ENCODE data around the gene MINDY4B.

Gene MINDY4B

DNA sequence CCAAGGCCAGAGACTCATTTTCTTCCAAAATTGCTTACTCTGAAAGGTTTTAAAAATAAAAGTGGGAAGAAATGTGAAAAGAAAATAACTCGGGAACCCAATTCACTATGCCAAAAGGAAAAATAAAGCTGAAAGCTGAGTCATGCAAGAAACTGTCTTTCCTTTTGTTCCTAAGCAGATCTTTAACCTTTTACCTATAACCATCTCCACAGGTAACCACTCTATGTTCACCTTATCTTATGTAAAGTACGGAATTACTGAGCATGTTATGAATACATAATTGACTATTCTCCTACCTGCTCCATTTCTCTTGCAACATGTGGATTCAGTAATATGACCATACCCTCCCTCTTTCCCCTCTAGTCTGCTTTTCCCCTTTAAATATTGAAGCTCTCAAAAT is 62.0 kb downstream of the MINDY4B start:
- no peak for DNase-seq (ENCODE audit: low read depth)

DNA sequence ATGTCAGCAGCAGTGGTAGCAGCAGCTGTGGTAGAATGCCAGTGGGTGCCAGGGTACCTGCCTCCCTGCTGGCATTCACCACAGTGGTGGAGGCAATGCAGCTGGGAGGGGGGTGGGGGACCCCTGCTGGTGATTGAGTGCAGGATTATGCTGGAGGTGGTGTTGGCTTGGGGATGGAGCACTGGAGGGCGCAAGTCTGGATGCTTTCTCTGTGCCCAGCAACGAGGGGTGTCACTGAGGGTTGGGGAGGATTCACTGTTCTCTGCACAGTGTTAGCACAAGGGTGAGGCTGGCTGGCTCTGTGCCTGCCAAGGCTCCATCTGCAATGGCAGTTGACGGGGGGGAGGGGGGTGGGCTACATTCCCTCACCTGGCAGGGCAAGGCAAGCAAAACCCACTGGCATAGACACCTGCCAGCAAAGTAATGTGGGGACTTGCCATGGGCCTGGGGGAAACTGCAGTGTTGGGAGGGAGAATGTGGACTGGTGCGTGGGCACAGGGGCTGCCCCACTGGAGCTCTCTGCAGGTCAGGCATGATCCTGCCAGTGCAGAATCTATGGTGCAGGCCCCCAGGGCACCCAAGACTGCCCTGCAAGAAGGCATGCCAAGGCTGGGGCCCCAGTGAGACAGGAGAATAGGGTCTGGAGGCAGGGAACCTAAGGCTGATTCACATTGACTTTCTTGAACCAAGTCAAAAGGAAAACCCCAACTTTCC is 64.3 kb downstream of the MINDY4B start:
- DNase-seq (ENCODE audit: low read depth) = no peak

DNA sequence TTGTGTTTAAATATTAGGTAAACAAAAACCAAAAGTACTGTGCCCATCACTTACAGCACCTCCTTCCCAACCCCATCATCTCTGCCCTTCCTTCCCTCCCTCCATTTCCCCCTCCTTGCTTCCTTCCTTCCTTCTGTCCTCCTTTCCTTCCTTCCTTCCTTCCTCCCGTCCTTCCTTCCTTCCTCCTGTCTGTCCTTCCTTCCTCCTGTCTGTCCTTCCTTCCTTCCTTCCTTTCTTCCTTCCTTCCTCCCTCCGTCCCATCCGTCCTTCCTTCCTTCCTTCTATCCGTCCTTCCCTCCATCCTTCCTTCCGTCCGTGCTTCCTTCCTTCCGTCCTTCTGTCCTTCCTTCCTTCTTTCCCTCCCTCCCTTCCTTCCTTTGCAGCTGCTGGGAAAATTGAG is 74.5 kb downstream of the MINDY4B start:
- no peak for DNase-seq (ENCODE audit: low read depth)

DNA sequence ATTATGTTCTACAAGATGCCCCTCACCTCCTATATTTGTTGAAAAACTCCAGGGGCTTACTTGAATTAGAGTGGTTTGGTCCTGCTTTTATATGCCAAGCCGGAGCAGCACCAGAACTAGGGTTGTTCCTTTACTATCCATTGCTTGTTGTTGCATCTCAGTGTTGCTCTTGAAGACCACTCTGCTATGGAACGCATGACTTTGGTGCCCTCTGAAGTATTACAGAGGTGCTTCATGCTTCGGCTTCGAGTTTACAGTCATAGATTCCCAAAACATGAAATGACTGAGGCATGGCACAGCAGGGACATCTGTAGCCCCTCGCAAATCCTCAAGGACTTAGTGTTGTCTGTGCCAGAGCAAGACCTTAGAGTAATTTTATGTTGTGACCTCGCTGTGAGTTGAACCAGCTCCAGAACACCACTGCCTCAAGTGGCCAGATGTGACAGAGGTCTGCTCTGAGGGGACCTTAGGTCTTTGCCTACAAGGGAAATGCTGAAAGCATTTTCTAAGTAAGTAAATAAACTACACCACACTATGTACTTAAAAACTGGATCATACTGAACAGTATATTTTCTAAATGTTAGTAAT is 75.1 kb downstream of the MINDY4B start:
- DNase-seq (ENCODE audit: low read depth) = no peak

DNA sequence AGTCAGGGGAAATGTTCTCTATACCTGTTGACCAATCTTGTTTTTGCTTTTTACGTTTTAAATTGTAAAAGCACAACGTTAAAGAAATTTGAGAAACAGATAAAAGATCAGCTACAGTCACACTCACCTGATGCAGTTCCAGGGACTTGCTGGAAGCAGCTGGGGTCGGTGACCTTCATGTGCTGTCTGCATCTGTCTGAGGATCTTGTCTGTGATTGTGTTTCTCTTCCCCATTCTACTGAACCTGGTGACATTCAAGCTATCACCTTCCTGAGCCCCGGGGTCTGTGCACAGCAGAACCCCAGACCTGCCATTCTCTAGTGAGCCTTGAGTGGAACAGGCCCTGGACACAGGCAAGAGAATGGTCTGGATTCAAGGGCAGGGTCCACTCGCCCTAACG is 75.8 kb downstream of the MINDY4B start:
- DNase-seq (ENCODE audit: low read depth) = no peak

DNA sequence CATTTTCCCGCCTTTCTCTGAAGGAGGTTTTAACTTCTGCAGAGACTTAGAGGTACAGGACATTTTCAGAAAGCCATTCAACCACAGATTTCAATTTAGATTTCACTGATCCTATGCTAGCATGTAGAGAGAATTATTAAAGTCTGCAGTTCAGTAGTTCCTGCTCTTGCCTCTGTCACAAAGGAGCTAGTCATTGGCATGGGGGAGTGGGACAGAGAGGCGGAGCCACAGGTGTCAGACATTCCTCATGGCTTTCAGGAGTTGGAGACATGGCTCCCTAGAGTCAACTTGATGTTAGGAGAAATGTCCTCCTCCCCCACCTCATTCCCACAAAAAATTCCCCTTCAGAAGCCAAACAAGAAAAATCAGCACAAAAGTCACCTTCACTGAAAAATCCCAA is 76.2 kb downstream of the MINDY4B start:
- DNase-seq (ENCODE audit: low read depth) = no peak

DNA sequence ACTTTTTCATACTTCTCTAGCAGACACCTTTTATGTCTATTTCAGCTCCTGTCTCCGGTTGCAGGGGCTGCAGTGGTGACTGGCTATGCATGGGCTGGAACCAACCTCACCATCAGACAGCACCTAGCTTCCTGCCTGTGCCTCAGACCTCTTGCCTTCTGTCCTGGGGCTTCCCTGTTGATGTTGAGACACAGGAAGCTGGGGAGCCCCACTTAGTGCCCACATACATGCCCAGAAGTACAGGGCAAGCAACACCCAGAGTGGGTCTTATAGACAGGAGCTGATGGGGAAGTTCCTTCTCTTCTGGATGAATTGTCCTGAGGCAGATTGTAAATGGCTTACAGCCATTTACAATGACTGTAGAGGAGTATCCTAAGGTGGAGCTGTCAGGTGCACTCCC is 77.0 kb downstream of the MINDY4B start:
- DNase-seq (ENCODE audit: low read depth) = no peak

DNA sequence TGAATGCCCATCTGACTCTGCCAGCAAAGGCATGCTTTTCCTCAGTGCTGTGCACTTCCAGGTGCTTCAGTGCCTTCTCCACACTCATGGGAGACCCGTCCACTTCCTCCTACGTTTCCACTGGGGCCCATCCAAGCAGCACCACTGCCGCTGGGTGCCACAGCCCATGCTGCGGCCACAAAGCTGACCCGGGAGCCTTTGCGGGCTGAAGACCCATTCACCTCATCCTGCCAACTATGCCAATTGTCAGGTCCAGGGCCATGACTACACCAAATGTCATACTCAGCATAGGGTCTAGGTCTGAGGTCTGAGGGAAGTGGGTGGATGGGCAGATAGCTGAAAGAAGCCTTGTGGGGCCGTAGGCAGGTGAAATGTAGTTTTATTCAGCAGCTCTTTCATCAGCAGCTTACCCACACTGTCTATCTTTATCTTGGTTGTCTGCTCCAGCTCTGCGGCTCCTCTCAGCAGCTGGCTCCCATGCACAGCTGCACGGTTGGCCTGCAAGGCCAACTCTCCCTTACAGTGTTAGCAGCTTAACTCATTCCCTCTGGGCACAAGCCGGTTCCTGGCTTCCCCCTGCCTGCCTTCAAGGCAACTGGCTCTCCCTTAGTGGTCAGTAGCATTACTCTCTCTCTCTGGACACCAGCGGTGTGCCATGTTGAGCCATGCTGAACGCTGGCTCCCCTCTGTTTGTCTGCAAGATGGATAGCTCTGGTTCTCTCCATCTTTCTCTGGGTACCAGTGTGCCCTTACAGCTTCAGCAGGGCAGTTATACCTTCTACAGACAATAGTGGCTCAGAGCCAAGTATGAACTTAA is 78.6 kb downstream of the MINDY4B start:
- DNase-seq (ENCODE audit: low read depth) = no peak

DNA sequence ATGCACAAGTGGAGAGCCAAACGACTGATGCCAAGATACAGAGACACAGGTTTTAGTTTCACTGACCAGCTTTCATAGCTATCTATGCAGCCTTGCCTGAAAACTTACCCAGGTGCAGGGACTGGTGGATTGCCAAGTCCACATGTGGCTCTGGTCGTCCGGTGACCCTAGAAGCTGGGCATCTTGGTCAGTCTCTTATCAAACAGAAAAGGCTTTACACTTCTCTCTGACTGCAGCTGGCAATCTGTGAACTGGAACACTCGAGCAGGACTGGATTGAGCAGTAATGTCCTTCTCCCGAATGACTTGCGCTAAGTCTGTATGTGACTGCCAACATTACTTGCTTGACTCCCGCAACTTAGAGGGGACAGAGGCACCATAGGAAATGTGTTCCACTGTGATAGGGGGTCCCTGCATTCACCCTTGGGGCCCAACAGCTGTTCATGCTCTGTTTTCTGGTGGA is 79.3 kb downstream of the MINDY4B start:
- DNase-seq (ENCODE audit: low read depth) = no peak

DNA sequence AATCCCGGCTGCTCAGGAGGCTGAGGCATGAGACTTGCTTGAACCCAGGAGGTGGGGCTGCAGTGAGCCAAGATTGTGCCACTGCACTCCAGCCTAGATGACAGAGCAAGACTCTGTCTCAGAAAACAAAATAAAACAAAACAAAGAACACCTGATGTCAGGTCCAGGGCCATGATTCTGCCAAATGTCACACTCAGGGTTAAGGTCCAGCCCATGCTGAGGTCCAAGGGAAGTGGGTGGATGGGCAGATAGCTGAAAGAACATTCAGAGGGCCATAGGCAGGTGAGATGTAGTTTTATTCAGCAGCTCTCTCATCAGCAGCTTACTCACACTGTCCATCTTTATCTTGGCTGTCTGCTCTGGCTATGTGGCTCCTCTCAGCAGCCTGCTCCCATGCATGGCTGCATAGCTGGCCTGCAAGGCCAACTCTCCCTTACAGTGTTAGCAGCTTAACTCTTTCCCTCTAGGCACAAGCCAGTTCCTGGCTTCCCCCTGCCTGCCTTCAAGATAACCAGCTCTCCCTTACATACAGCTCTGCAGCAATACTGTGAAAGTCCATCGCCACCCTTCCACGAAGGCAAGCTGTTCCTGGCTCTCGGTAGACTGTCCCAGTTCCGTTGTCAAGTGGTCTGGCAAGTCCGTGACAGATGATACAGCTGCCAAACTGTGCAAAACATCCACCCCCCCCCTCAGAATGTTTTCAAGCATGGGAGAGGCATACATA is 79.9 kb downstream of the MINDY4B start:
- no peak for DNase-seq (ENCODE audit: low read depth)

DNA sequence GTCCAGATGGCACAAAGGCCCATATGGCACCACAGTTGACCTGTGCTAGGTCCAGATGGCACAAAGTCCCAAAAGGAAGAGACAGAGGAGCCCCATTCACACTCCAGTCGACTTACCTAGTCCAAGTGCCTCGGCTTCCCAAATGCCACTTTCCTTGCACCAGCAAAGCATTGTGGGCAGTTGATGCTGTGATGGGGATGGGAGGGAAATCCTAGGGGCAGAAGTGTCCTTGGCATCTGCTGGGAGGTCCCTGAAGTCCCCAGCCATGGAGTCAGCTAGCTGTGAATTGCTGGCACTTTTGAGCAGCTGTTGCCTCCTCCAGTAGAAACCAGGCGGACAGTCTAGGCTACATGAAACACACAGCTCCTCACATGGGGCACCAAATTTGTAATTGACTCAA is 82.0 kb downstream of the MINDY4B start:
- DNase-seq (ENCODE audit: low read depth) = no peak

DNA sequence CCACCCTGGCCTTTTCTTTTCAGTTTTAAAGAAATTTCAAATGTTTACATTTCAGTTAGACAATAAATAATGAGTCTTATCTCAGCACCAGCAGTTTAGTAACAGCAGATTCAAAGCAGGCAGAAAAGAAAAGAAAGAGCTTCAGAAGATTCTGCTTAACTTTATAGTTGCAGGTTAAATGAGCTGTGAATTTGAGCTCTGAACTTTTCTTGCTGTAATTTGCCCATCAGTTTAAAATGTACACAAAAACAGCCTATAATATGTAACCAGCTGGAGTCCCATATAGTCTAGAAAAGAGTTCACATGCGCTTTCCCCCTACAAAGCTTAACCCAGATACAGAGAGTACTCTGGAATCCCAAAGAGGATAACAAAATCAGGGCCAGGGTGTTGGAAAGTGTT is 82.6 kb downstream of the MINDY4B start:
- DNase-seq (ENCODE audit: low read depth) = no peak
